Glomerular visceral epithelial cell (primary cell): Measurements from ENCODE around the gene NKAPL.
"Not testable (repeated sequence)": the region's sequence is repeated elsewhere in the genome, so short reads cannot be mapped to it uniquely, and the experiment has no call there.

Experiments
- DNase-seq: peaks from one replicate; pipeline ENCODE4 v3.0.0-alpha.2; 2016; ENCODE audit errors: extremely low spot score

NKAPL gene

DNA sequence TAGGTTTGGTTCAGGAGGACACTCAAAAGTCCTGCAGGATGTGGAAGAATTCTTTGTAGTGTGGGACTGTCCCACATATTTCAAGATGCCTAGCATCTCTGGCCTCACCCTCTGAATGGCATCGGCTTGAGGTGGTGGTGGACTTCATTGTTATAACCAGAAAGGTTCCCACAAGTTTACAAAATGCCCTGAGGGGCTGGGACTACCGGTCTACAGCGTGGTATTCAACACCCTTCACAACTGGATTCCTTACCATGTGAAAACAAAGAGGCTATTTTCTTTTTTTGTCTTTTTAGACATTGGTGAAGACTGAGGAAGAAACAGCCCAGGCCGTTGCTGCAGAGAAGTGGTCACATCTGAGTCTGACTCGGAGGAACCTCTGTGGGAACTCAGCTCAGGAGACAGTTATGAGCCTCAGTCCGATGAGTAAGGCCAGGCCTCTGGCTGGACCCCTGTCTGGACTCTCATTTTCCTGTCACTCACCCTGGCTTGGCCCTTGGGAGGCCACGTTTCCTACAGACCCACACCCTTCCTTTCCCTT lies 37.5 kb downstream of the NKAPL start:
- no peak for DNase-seq

DNA sequence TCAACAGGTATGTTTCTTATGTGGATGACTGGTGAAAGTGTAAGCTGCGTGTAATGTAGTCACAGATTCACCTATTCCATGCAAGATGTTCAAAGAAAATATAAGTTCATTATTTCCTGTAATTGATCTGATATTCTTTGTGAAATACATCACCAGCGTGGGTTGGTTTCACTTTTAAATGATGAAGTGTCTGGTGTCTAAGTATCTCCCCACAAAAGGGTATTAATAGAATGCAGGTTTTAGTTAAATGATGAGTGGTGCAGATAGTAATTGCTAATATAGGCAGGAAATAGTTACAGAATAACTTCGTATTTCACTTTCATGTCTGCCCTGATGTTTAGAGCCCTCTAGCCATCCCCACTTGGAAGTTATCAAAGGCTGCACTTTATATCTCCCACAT lies 44.5 kb downstream of the NKAPL start:
- no peak for DNase-seq

DNA sequence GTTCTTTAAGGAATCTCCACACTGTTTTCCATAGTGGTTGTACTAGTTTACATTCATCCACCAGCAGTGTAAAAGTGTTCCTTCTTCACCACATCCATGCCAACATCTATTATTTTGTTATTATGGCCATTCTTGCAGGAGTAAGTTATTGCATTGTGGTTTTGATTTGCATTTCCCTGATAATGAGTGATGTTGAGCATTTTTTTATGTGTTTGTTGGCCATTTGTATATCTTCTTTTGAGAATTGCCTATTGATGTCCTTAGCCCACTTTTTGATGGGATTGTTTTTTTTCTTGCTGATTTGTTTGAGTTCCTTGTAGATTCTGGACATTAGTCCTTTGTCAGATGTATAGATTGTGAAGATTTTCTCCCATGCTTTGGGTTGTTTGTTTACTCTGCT lies 47.3 kb downstream of the NKAPL start:
- DNase-seq, result not testable (repeated sequence)
